GM23338 (cell line): ENCODE measurements around the gene KPTN. TPM values are rescaled to one million over a fixed set of nuclear protein-coding genes. Genes with fewer than 3 reads are reported as not detected.

Experiments used
- ATAC-seq: fragments of 200-7000 bp; cut with Tn5 transposase; 3 replicates; pipeline ENCODE4 v1.9.1; 2020
- DNase-seq: peaks from one replicate; pipeline ENCODE4 v3.0.0-alpha.2; 2015; ENCODE audit warnings: low spot score
- H2AFZ ChIP-seq: fragments of 200-600 bp; sonication (generic); 2 replicates; pipeline ENCODE4 v1.8.0; 2016; ENCODE audit warnings: antibody characterized with exemption, mild to moderate bottlenecking, moderate library complexity
- H3F3A ChIP-seq: fragments of 200-600 bp; sonication (generic); replicated peaks from 2 replicates; pipeline ENCODE4 v1.8.0; 2017; ENCODE audit warnings: antibody characterized with exemption, mixed run types, low read depth
- H3K27ac ChIP-seq: fragments of 200-600 bp; sonication (generic); 2 replicates; pipeline ENCODE4 v1.6.1; 2016; ENCODE audit warnings: low read depth
- H3K27me3 ChIP-seq: fragments of 200-600 bp; sonication (generic); 2 replicates; pipeline ENCODE4 v1.8.0; 2016; ENCODE audit warnings: mild to moderate bottlenecking, mixed run types, moderate library complexity; ENCODE audit not compliant: insufficient read depth
- H3K36me3 ChIP-seq: fragments of 200-600 bp; sonication (generic); 2 replicates; pipeline ENCODE4 v1.8.0; 2016; ENCODE audit warnings: mild to moderate bottlenecking; ENCODE audit not compliant: insufficient read depth
- H3K4me1 ChIP-seq: fragments of 200-600 bp; sonication (generic); 2 replicates; pipeline ENCODE4 v1.8.0; 2016; ENCODE audit warnings: mild to moderate bottlenecking, moderate library complexity; ENCODE audit not compliant: insufficient read depth
- H3K4me2 ChIP-seq: fragments of 200-600 bp; sonication (generic); 2 replicates; pipeline ENCODE4 v1.7.1; 2017; ENCODE audit warnings: mixed run types
- H3K4me3 ChIP-seq: fragments of 200-600 bp; sonication (generic); 2 replicates; pipeline ENCODE4 v1.6.1; 2016; ENCODE audit warnings: mixed run types
- H3K79me2 ChIP-seq: fragments of 200-600 bp; sonication (generic); replicated peaks from 2 replicates; pipeline ENCODE4 v1.8.0; 2017; ENCODE audit warnings: mild to moderate bottlenecking; ENCODE audit not compliant: insufficient read depth
- H3K9me2 ChIP-seq: fragments of 200-600 bp; sonication (generic); 2 replicates; pipeline ENCODE4 v1.8.0; 2017; ENCODE audit not compliant: insufficient read depth
- H4K20me1 ChIP-seq: fragments of 200-600 bp; sonication (generic); replicated peaks from 2 replicates; pipeline ENCODE4 v1.8.0; 2017; ENCODE audit warnings: mild to moderate bottlenecking; ENCODE audit not compliant: insufficient read depth
- H3K27ac Mint-ChIP-seq: 2 replicates; pipeline ENCODE4 v1.8.0; 2020; ENCODE audit warnings: inconsistent platforms, mild to moderate bottlenecking, moderate library complexity, mixed read lengths
- H3K27me3 Mint-ChIP-seq: 3 replicates; pipeline ENCODE4 v1.8.0; 2022; ENCODE audit warnings: low read depth, mild to moderate bottlenecking, moderate library complexity, mixed read lengths, inconsistent platforms; ENCODE audit not compliant: insufficient read depth, poor library complexity
- H3K36me3 Mint-ChIP-seq: 3 replicates; pipeline ENCODE4 v1.8.0; 2021; ENCODE audit warnings: low read depth, mild to moderate bottlenecking, inconsistent platforms, moderate library complexity, mixed read lengths
- H3K4me1 Mint-ChIP-seq: 3 replicates; pipeline ENCODE4 v1.8.0; 2020; ENCODE audit warnings: mild to moderate bottlenecking, inconsistent platforms, mixed read lengths
- H3K4me3 Mint-ChIP-seq: 3 replicates; pipeline ENCODE4 v1.8.0; 2021; ENCODE audit warnings: moderate library complexity, mild to moderate bottlenecking, inconsistent platforms, mixed read lengths
- H3K9me3 Mint-ChIP-seq: 3 replicates; pipeline ENCODE4 v1.8.0; 2020; ENCODE audit warnings: moderate library complexity, mild to moderate bottlenecking, inconsistent platforms, mixed read lengths
- ETS1 ChIP-seq: IDR thresholded peaks from 2 replicates; pipeline ENCODE4 v1.6.1; 2016; ENCODE audit warnings: antibody characterized with exemption
- EZH2 ChIP-seq: fragments of 200-600 bp; sonication (generic); IDR thresholded peaks from one replicate; pipeline ENCODE4 v1.8.0; 2017; ENCODE audit warnings: antibody characterized with exemption, mild to moderate bottlenecking, low read depth; ENCODE audit not compliant: unreplicated experiment
- POLR2AphosphoS5 ChIP-seq: IDR thresholded peaks from 2 replicates; pipeline ENCODE4 v1.6.1; 2016; ENCODE audit warnings: antibody characterized with exemption, low read depth
- ZNF331 ChIP-seq: fragments of 250-450 bp; sonication (Bioruptor Pico); IDR thresholded peaks from 2 replicates; pipeline ENCODE4 v1.5.0; 2020; ENCODE audit warnings: low read depth, mild to moderate bottlenecking, moderate library complexity
- polyA plus RNA-seq: library from polyadenylated mRNA; unstranded; fragments of >200 nt; fragmentation: Nextera tagmentation; extraction: Ambion mirVana; gene quantifications from 2 replicates; pipeline ENCODE4 v1.2.1, GENCODE V29; 2016
- total RNA-seq: library from RNA; depleted of rRNA; stranded (reverse); fragments of >200 nt; shearing (Covaris generic); gene quantifications from 2 replicates; pipeline ENCODE4 v1.2.3, GENCODE V29; 2014
- TF ChIP-seq, protein P1 (sequence below): fragments of 250-450 bp; sonication (Bioruptor Pico); IDR thresholded peaks from 2 replicates; pipeline ENCODE4 v1.5.0; 2020; ENCODE audit warnings: mild to moderate bottlenecking, moderate library complexity

Gene KPTN
- total and polyA plus RNA-seq, 2 experiments from 2014 or later, result 19.8 to 26.2 TPM

DNA sequence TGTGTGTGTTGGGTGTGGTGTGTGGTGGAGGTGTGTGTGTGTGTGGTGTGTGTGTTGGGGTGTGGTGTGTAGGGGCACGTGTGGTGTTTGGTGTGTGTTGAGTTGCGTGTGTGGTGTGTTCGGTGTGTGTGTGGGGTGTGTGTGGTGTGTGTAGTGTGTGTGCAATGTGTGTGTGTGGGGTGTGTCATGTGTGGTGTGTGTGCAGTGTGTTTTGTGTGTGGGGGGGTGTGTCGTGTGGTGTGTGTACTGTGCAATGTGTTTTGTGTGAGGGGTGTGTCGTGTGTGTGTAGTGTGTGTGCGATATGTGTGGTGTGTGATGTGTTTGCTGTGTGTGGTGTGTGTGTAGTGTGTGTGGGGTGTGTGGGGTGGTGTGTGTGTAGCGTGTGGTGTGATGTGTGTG lies 6.0 kb upstream of the KPTN start (continued):
- TF ChIP-seq, protein P1, sequence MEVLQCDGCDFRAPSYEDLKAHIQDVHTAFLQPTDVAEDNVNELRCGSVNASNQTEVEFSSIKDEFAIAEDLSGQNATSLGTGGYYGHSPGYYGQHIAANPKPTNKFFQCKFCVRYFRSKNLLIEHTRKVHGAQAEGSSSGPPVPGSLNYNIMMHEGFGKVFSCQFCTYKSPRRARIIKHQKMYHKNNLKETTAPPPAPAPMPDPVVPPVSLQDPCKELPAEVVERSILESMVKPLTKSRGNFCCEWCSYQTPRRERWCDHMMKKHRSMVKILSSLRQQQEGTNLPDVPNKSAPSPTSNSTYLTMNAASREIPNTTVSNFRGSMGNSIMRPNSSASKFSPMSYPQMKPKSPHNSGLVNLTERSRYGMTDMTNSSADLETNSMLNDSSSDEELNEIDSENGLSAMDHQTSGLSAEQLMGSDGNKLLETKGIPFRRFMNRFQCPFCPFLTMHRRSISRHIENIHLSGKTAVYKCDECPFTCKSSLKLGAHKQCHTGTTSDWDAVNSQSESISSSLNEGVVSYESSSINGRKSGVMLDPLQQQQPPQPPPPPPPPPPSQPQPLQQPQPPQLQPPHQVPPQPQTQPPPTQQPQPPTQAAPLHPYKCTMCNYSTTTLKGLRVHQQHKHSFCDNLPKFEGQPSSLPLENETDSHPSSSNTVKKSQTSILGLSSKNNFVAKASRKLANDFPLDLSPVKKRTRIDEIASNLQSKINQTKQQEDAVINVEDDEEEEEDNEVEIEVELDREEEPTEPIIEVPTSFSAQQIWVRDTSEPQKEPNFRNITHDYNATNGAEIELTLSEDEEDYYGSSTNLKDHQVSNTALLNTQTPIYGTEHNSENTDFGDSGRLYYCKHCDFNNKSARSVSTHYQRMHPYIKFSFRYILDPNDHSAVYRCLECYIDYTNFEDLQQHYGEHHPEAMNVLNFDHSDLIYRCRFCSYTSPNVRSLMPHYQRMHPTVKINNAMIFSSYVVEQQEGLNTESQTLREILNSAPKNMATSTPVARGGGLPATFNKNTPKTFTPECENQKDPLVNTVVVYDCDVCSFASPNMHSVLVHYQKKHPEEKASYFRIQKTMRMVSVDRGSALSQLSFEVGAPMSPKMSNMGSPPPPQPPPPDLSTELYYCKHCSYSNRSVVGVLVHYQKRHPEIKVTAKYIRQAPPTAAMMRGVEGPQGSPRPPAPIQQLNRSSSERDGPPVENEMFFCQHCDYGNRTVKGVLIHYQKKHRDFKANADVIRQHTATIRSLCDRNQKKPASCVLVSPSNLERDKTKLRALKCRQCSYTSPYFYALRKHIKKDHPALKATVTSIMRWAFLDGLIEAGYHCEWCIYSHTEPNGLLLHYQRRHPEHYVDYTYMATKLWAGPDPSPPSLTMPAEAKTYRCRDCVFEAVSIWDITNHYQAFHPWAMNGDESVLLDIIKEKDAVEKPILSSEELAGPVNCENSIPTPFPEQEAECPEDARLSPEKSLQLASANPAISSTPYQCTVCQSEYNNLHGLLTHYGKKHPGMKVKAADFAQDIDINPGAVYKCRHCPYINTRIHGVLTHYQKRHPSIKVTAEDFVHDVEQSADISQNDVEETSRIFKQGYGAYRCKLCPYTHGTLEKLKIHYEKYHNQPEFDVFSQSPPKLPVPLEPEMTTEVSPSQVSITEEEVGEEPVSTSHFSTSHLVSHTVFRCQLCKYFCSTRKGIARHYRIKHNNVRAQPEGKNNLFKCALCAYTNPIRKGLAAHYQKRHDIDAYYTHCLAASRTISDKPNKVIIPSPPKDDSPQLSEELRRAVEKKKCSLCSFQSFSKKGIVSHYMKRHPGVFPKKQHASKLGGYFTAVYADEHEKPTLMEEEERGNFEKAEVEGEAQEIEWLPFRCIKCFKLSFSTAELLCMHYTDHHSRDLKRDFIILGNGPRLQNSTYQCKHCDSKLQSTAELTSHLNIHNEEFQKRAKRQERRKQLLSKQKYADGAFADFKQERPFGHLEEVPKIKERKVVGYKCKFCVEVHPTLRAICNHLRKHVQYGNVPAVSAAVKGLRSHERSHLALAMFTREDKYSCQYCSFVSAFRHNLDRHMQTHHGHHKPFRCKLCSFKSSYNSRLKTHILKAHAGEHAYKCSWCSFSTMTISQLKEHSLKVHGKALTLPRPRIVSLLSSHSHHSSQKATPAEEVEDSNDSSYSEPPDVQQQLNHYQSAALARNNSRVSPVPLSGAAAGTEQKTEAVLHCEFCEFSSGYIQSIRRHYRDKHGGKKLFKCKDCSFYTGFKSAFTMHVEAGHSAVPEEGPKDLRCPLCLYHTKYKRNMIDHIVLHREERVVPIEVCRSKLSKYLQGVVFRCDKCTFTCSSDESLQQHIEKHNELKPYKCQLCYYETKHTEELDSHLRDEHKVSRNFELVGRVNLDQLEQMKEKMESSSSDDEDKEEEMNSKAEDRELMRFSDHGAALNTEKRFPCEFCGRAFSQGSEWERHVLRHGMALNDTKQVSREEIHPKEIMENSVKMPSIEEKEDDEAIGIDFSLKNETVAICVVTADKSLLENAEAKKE (CRISPR knock-in tag), result no peak
- TF ChIP-seq ETS1 (no peak), ZNF331 (CRISPR knock-in tag) (no peak)

GRCh38 chr19:47489072-47489914 lies 5.3 kb upstream of the KPTN start:
- no peak overlapping the region for H3K4me3 Mint-ChIP-seq

More at GRCh38 chr19:47489072-47489914, 5.3 kb upstream of the KPTN start:
- peaks cover 23% of the 10 kb centered on the region for H3K4me1 Mint-ChIP-seq
- Histone ChIP-seq H3K9me2 (no peaks in the 10 kb centered on the region), H3K4me1 (no peaks in the 10 kb centered on the region; the same call in 1 of the 2 replicates), H4K20me1 (no peaks in the 10 kb centered on the region), H3K27me3 (no peaks in the 10 kb centered on the region), H3F3A (0 out of 2 replicates have a peak, but pooled peaks cover 2% of the 10 kb centered on the region), H2AFZ (no peak overlapping the region), H3K36me3 (no peaks in the 10 kb centered on the region), H3K27ac (no peak overlapping the region), H3K4me3 (no peak overlapping the region), H3K79me2 (no peaks in the 10 kb centered on the region), H3K4me2 (no peak overlapping the region)
- DNase-seq (no peak), ATAC-seq (no peak)
- H3K36me3 Mint-ChIP-seq, result 0 out of 3 replicates have a peak, but pooled peaks cover 3% of the 10 kb centered on the region
- H3K9me3 Mint-ChIP-seq, result no peaks in the 10 kb centered on the region
- H3K27ac Mint-ChIP-seq, result no peak overlapping the region
- H3K27me3 Mint-ChIP-seq, result peaks cover 14% of the 10 kb centered on the region
- TF ChIP-seq ETS1 (no peak), POLR2AphosphoS5 (no peak), EZH2 (no peak)
